ENCODE measurements around the gene CLNK.

- TF ChIP-seq CTCF (IDR thresholded peaks at IDR 0.05 in 8 of 11, conservative IDR thresholded peaks at IDR 0.05 in 3 of 11) (no peak), POLR2A (IDR thresholded peaks at IDR 0.05) (no peak)
Measured at GRCh38 chr4:10482913-10483312, 201.7 kb downstream of the CLNK start.
